Measurements from ENCODE around the gene KIAA1614.
"Not testable (repeated sequence)": the region's sequence is repeated elsewhere in the genome, so short reads cannot be mapped to it uniquely, and the experiment has no call there.

Gene KIAA1614

GRCh38 chr1:180966744-180967536, 54.2 kb downstream of the KIAA1614 start:
- DNase-seq = no peak

DNA sequence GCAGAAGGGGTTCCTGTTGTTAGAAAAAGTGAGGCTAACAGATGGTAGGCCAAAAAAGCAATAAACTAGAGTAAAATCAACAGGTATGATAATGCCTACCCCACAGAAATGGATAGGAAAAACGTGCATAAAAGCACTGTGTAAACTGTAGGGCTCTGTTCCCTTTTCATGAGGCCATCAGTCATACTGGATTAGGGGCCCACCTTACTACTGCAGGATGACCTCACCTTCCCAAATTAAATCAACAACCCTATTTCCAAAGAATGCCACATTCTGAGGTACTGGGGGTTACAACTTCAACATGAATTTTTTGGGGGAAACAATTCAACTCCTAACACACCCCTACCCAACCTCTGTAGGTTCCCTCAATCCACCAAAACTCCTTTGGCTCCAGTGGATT, 54.9 kb downstream of the KIAA1614 start:
- no peak for DNase-seq

- DNase-seq = not testable (repeated sequence)
Observed at GRCh38 chr1:180968834-180969233, 56.1 kb downstream of the KIAA1614 start.

DNA sequence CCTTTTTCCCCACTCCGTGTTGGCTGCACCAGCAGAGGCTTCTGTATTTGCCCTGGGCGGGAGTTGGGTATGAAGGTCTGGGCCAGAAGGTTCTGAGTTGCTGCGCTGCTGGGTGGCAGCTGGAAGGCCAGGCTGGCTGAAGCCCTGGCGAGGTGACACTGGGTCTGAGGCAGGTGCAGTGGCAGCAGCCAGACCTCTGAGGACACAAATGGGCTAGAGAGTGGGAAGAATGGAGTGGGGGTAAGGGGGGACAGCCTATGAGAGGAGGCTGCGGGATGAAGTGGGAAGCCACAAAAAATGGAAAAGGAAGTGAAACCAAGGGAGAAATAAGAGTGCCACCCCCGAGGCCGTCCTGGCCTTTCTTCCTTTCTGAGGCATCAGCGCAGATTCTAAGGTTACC, 56.7 kb downstream of the KIAA1614 start:
- peak; percentile 59 to 61 for DNase-seq

DNA sequence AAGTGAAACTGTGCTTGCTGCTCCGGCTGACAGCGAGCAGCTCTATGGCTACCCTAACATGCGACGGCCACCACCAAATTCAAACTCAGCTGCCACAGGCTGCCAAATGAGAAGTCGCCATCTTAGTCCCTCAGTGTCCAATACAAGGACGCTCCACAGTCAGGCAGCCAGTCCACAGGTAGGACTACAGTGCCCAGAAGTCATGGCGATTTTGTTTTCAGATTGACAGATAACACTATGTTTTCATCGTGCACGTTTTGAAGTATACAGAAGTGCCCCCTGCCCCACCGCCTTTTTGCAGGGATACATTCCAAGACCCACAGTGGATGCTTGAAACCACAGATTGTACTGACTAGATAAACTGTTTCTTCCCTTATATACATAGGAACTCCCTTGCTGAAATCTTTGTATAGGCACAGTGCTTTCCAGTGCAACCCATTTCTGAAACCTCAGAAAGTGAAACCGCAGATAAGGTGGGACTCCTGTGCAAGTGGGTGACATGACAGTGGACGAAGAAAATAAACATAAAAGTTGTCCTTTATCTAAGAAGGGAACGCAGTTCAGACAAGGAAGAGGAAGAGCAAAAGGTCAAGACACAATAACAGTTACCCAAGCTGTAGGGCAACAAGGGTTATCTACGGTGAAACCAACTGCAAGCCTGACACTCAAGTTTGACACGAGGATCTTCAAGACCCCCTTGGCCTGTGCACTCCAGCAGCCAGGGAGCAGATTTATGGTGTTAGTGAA, 57.8 kb downstream of the KIAA1614 start:
- peak; percentile 16 to 28 for DNase-seq

DNA sequence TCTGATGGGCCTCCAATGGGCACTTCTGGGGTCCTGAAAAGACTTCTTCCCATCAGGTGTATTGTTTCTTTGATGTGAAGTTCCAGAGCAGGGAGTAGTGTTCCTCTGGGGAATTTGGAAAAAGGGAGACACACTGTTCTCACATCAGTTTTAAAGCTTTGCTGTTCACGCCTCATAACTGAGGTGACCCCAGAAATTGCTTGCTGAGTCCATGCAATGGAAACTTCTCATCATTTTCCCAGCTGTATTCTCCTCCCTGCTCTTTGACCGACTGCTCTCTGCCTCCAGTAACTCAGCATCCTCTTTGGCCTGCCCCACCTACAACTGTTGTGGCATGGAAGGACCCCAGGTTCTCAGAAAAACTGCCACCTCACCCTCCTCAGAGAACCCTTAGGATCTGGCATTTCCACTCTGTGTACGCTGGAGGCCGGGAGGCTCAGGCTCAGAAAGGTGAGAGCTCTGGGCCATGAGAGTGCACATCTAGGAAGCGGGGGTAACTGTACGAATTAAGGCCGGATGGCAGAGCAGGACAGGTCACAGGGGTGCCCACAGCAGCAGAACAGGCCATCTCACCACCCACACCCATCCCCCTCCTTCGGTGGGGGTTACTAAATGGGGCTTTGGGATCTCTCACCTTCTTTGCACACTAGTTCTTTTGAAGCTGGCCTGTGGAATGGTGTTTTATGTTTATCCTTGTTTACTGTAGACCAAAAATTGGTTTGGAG, 58.7 kb downstream of the KIAA1614 start:
- no peak for DNase-seq

DNA sequence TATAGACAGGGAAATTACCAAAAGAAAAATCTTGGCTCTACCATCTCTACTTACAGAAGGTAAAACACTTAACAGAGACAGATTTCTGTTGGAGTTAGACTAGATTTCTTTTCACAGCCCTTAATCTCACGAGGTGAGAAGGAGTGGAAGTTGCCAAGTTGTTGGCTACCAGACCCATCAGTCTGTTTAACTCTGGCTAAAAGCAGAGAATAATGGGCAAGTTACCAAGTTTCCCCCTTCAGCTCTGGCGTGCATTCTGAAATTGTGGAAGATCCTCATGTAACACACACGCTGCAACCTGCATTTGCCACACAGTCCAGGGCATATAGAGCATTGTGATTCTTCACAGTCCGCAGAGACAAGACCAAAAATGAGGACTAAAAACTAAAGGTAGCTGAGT, 60.7 kb downstream of the KIAA1614 start:
- no peak for DNase-seq

DNA sequence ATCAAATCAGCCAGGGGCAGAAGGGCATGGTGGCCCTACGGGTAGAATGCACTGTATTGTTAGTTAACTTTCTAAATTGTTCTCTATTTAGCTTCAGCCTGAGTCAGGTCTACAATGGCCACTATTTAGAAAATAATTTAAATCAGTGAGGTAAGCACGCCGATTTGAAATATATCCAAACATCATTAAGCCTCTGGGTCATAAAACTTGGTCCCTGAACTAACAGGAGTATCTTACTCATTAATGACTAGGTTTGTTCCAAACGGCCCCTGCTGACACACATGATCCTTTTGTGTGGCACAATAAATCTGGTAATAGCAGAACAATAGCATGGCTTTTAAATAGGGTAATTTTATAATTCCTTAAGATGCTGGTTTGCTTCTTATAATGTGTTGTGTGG, 61.5 kb downstream of the KIAA1614 start:
- no peak for DNase-seq

GRCh38 chr1:180975551-180975950, 62.9 kb downstream of the KIAA1614 start:
- peak; percentile 20 to 34 for DNase-seq

DNA sequence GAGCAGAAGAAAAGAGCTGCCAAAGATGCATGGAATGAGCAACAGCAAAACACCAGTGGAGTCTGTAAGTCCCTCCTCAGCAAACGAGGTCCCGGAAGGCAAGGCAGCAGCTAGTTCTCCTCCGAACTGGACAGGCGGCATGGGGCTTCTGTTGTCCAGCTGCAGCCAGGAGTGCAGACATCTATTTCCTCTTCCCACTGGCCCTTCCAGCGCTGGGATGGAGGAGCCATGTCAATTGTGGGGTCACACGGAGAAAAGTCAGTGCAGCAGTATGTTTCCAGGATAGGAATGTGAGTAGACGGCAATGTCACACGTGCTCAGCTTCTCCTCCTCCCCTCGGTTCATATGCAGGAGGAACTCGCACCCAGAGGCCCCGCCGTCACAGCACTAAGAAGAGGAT, 63.5 kb downstream of the KIAA1614 start:
- DNase-seq = no peak

DNA sequence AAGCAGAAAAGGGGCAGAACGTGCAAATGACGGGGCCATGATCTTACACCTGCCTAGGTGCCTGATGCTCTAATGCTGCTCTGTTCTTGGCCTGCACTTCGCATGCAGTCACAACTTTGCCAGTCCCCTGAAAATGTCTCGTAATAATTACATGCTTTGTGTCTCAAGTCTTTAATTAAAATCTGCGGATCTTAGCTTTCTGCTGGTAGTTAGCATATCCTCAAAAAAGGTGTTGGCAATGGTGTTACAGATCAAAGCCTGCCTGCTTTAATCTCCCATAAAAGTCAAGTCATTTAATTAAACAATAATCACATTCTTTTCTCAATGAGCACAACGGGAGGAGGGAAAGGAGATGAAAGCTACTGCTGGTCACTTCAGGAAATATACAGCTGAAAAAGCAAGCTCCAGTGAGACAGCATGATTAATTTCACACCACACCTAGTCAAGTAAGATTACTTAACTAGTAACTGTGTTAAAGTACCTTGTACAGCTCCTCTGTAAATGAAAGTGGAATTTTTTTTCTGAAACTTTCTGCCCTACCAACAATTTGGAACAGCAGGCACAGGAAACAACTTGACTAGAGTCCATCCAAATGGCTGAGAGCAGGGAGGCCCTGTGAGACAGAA, 64.1 kb downstream of the KIAA1614 start:
- no peak for DNase-seq

DNA sequence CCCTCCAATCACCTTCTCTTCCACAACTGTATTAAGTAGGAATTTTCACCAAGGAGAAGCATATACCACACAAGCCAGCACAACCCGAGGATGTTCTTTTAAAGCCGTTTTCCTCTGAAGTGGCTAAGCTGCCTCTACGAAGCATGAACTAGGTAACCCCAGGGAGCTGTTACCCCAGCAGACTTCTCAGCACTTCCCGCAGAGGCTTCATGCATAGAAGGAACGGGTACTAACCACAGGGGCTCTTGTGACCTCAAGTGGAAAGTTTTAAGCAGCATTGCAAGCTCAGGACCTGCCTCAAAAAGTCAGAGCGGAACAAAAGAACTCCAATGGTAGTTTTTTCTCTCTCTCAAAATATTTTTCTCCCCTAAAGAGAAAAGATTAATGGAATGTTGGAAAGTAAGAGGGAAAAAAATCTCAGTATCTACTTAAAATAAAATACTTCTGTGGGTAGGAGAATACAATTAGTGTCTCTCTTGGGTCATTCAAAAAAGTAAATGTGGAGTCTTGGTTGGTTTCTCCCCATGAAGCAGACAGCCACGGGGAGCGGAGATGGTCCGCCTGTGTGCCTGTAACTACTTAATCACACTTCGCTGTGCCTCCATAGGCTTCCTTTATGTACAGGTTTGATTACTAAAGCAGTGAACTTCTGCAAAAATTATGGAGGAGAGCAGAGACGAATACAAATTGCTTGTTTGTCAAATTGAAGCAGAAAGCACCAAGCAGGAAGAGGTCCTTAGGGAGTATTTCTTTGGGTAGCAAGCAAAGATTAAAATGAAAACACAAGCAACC, 69.1 kb downstream of the KIAA1614 start:
- peak in 1 of 2 donors; percentile 11 for DNase-seq

DNA sequence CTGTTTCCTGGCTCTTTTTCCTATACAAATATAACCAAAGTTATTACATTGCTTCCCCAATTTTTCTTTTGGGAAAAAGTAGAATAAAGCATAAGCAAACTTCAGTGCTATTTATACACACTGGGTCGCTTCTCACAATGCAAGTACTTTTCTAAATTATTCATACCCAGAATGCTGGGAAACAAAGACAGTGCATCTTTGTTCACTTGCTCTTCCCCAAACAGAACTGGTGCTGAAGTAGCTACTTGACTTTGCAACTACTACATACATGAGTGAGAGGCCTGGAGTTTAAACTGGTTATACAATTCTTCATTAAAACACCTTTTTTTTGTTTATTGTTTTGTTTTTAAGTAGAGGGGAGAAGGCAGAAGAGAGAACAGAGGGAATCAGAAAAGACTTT, 69.7 kb downstream of the KIAA1614 start:
- DNase-seq = no peak

- DNase-seq = no peak
Observed at GRCh38 chr1:180988253-180988752, 75.6 kb downstream of the KIAA1614 start.

DNA sequence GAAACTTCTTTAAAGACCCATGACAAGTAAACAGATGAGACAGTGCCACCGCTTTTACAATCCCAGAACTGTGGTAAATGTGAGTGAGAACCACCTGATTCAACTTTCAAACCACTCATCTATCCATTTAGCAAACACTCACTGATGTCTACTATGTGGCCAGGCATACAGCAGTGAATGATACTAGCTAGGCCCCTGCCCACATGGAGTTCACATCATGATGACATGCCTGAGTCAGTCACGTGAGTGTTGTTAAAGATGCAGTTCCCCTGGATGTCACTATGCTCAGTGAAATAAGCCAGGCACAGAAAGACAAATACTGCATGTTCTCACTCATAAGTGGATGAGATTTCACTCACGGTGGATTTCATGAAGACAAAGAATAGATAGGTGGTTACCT, 81.6 kb downstream of the KIAA1614 start:
- peak; percentile 27 to 43 for DNase-seq

DNA sequence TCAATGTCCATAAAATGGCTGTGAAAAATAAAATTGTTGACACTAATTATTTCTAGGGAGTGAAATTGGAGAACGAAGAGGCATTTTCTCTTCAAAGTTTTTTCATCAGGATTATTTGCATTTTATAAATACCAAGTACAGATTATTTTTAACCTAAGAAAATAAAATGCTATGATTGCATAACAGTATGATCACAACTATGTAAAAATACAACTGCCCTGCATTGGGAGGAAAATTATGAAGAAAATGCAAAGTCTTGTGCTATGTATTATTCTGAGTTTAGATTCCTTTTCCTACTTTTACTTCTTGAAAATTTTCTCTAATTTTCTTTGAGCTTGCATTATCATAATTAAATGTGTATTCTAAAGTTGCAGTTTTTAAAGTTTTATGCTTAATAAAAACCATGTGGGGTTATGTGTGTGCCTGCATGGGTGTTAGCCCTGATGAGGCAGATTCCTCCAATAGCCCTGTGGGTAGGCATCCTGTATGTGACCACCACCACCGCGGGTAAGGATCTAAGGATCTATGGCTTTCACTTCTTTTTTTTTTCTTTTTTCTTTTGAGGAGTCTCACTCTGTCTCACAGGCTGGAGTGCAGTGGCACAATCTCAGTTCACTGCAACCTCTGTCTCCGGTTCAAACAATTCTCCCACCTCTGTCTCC, 85.3 kb downstream of the KIAA1614 start:
- DNase-seq = no peak

Data from inflammatory macrophage (primary cell).